Stimulated activated naive CD8-positive, alpha-beta T cell treated with anti-CD3 and anti-CD28 coated beads, Interleukin-15, Interleukin-2, amounts not matched to agents 100 U/mL and 50 U/mL, for 24 hours (primary cell): ENCODE data around the gene PRDM11.

ENCODE experiments used
- ATAC-seq: fragments of 150-1000 bp; cut with Tn5 transposase; one replicate; pipeline ENCODE4 v1.10.0; 2021
- DNase-seq: peaks from one replicate; pipeline ENCODE4 v3.0.0; 2021

PRDM11 gene

GRCh38 chr11:45157247-45158209, 11.1 kb downstream of the PRDM11 start:
- DNase-seq (no peak), ATAC-seq (no peak)

- no peak for ATAC-seq
- DNase-seq = no peak
These were observed 11.8 kb downstream of the PRDM11 start for GRCh38 chr11:45158210-45158731.

GRCh38 chr11:45158891-45159605, 12.6 kb downstream of the PRDM11 start:
- DNase-seq = no peak
- ATAC-seq = no peak

GRCh38 chr11:45159781-45160365, 13.4 kb downstream of the PRDM11 start:
- DNase-seq (no peak), ATAC-seq (no peak)

GRCh38 chr11:45161252-45162063, 15.0 kb downstream of the PRDM11 start:
- DNase-seq = no peak
- no peak for ATAC-seq

- DNase-seq = no peak
- no peak for ATAC-seq
These were observed 15.6 kb downstream of the PRDM11 start for GRCh38 chr11:45162064-45162375.

- ATAC-seq (no peak), DNase-seq (no peak)
These were observed 16.8 kb downstream of the PRDM11 start for GRCh38 chr11:45162916-45163879.

GRCh38 chr11:45163956-45164575, 17.6 kb downstream of the PRDM11 start:
- ATAC-seq (peak; percentile 87), DNase-seq (peak; percentile 66)

- DNase-seq (no peak), ATAC-seq (no peak)
These were observed 18.9 kb downstream of the PRDM11 start for GRCh38 chr11:45165386-45165785.

- ATAC-seq (no peak), DNase-seq (no peak)
These were observed 19.6 kb downstream of the PRDM11 start for GRCh38 chr11:45165806-45166603.

GRCh38 chr11:45166604-45166897, 20.1 kb downstream of the PRDM11 start:
- ATAC-seq = no peak

GRCh38 chr11:45167283-45167682, 20.8 kb downstream of the PRDM11 start:
- no peak for ATAC-seq
- DNase-seq = no peak

More at GRCh38 chr11:45166604-45166897, 20.1 kb downstream of the PRDM11 start:
- no peak for DNase-seq

- DNase-seq (no peak), ATAC-seq (no peak)
These were observed 22.1 kb downstream of the PRDM11 start for GRCh38 chr11:45168366-45169130.

- DNase-seq = no peak
- peak; percentile 68 for ATAC-seq
These were observed 23.1 kb downstream of the PRDM11 start for GRCh38 chr11:45169310-45170072.

- DNase-seq (no peak), ATAC-seq (no peak)
These were observed 24.0 kb downstream of the PRDM11 start for GRCh38 chr11:45170484-45170883.

- no peak for DNase-seq
- no peak for ATAC-seq
These were observed 25.1 kb downstream of the PRDM11 start for GRCh38 chr11:45171550-45171949.

GRCh38 chr11:45173064-45173463, 26.6 kb downstream of the PRDM11 start:
- DNase-seq = no peak
- no peak for ATAC-seq
